Middle frontal gyrus (tissue), 1 donor: ENCODE data around the gene MEIS1.

Experiments used
- DNase-seq: peaks from one replicate; pipeline ENCODE4 v3.0.0-alpha.2; 2015; ENCODE audit warnings: low spot score; ENCODE audit errors: extremely low spot score

MEIS1 gene

DNA sequence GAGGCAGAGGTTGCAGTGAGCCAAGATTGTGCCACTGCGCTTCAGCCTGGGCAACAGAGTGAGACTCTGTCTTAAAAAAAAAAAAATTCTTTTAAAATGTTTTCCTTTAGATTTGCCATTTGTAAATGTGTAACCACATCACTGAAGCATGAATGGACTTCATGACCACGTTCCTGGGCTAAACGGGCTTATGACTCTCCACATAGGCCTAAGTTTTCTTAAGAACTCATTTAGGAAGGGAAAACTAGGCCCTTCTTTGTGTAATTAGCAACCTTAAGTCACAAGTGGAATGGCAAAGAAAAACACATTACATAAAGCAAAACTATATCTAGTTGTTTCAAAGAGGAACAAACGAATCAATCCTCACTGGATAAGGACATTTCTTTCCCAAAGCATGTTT, 99.5 kb downstream of the MEIS1 start:
- no peak for DNase-seq

- DNase-seq, result no peak
These were observed 100.8 kb downstream of the MEIS1 start for GRCh38 chr2:66535574-66536289.

DNA sequence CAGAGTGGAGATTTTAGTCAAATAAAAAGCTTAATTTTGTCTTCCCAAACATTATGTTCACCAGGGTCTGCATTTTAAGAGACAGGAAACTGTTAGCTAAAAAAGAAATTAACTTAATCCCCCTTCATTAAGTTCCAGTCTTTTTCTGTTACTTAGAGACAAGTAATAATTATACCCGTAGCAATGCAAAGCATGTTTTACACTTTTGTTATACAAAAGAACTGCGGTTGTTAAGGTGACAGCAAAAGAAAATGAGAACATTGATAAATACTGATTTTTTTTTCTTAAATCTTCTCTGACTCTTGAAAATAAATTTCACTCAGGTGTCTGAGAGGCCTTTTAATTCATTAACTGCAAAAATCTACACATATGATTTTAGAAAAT, 101.4 kb downstream of the MEIS1 start:
- DNase-seq, result no peak

DNA sequence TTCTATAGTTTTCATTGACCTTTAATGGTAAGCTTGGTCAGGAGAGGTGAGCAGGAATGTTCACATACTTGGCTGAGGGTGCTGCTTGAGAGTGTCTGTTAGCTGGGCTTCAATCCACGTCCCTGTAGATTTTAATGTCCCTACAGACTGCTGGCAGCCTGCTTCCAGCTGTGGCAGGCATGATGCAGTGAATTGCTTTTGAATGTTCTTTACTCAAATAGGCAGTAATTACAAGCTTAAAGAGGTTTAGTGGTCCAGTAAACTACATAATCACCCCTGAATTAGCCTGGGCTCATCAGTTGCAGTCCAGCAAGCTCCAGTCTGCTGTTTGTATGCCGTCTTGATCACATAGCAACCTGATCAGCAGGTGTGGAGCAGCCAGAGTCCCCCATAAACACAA, 102.1 kb downstream of the MEIS1 start:
- DNase-seq, result no peak

DNA sequence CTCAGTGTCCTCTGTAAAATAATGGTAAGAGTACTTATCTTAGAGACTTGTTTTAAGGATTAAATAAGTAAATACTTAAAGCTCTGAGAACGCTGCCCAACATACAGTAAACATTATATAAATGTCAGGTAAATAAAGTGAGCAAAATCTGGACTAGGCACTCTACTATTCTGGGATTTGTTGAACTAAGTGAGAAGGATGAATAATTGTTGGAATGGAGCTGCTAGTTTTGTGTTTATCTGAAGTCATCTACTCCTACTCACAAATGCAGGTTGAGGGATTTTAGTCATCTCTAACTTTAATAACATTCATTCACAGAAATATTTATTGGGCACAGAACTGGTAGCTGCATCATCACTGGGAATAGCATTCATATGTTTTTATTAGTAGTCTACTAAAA, 103.4 kb downstream of the MEIS1 start:
- DNase-seq, result no peak

DNA sequence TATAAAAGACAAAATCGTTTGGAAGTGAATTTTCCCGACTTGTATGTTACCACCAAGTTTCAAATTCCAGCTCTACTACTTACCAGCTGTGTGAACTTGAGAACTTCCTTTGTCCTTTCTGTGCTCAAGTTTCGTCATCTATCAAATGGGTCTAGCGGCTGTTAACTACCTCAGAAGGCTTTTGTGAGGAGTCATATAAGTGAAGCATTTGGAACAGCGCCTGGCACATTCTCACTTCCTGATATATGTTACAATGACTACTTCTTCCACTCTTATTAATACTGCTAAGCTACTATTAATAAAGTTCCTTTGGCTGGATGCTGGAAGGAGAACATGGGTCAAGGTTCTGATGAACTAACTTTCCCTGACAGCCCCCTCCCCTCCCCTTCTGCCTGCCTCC, 104.5 kb downstream of the MEIS1 start:
- no peak for DNase-seq

- DNase-seq, result peak; percentile 30
These were observed 106.7 kb downstream of the MEIS1 start for GRCh38 chr2:66541646-66542045.

DNA sequence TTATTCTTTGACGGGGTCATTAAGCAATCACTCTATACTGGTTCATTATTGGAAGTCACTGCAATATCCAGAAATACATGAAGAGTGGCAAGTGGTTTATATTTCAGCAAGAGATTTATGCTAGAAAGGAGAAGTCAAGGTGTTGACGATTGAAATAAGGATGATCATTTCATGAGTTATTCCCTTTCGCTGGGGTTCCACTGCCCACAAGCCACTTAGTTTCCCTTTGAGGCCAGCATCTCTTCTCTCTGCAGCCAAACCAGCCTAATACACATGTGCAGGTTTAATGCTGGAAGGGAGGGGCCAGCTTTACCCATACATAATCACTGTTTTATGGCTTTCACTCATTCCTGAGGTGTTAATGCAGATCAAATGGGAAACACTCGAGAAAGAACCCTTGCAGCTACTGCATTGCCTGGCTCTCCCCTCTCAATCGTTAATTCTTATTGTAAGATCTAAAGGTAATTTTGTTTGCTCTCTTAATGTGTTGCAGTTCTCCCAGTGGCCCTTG, 108.4 kb downstream of the MEIS1 start:
- no peak for DNase-seq

DNA sequence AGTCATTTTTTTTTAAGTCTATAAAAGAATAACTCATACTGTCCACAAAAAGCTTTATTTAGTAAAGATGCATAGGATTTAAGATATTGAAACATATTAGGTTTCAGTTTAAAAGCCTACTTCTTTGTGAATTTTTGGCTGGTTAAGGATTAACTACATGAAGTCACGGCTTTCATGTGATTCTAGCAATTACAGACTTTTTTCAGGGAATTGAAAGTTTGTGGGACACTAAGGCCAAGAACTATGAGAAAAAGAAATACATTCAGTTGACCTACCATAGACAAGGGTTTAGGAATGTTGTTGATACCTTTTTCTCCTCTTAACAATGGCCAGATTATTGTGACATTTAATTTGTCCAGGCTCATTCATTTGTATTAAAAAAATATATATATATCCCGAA, 109.3 kb downstream of the MEIS1 start:
- no peak for DNase-seq

GRCh38 chr2:66545258-66545657, 110.3 kb downstream of the MEIS1 start:
- DNase-seq, result no peak

DNA sequence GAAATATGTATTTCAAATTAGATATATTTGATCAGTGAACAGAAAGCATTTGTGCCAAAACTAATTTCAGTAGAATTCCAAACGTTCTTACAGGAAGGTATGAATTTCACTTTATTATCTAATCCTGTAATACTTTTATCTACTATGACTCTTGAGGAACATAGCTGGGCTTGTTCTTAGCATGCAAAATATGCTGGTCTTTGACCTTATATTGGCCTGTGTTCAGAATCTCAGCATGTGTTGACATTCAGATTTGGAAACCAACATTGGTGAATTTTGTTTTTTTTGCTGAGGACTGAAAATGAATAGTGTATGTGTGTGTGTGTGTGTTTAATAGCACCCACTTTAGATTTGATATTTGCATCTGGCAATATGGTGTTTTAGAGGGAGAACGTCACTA, 112.2 kb downstream of the MEIS1 start:
- no peak for DNase-seq

GRCh38 chr2:66547887-66548286, 113.0 kb downstream of the MEIS1 start:
- no peak for DNase-seq

GRCh38 chr2:66548422-66548821, 113.5 kb downstream of the MEIS1 start:
- DNase-seq, result no peak

GRCh38 chr2:66550826-66551225, 115.9 kb downstream of the MEIS1 start:
- DNase-seq, result no peak

DNA sequence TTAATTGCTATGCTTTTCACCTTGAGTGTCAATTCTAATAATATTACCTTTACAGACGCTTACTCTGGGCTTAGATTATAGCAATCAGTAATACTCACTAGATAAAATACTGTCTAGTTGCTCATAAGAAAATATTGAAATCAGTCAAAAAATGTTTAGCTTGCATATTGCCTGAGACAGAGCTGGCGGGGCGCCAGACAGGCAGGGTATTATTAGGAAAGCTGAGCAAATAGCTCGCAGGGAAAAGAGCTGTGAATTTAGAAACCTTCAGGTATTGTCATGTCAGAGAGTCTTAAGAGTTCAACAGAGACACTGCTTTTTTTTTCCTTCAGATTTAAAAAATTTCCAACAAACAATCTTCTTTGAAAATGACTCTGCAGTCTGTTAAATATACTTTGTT, 118.4 kb downstream of the MEIS1 start:
- DNase-seq, result no peak

GRCh38 chr2:66555091-66555490, 120.2 kb downstream of the MEIS1 start:
- DNase-seq, result no peak

DNA sequence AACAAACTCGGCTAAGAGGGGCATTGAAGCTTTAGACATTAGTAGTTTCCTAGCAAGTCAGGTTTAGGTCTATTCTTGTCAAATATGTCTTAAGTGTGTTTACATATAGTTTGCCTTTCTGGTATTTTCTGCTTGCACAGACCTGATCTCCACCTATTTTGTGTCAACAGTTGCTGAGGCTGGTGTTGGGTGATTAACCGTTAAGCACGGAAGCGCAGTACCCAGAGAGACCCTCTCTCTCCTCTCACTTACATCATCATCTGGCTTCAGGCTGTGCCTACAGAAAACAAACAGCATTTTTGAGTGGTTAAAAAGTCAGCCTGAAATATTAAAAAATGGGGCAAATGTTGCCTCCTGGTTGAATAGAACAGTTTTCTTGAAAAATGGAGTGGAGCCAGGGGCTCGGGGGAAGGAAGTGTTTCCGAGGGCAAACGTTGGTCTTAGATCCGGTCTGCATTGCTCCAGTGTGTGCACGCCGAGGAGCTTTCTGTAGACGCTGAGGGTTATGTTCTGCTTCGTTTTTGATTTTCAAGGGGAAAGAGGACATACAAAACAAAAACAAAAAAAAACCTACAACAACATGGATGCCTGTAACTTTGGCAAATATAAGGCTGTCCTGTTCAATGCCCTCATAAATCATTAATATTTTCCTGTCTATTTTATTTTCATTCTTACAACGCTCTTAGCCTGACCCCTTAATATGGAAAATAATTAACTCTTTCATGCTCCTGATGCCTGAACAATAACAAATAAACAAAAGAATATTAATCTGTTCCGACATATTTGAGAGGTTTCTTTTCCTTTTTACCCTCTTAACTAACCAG, 120.8 kb downstream of the MEIS1 start:
- no peak for DNase-seq

DNA sequence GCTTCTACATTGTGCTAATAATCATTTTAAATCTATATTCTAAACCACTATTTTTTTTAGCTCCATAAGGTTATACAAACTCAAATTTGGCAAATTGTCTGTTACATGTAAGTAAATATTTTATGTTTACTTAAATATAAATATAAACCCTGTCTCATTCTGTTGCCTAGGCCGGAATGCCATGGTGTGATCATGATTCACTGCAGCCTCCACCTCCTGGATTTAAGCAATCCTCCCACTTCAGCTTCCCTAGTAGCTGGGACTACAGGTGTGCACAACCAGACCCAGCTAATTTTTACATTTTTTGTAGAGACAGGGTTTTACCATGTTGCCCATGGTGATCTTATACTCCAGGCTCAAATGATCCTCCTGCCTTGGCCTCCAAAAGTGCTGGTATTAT, 124.7 kb downstream of the MEIS1 start:
- DNase-seq, result no peak

DNA sequence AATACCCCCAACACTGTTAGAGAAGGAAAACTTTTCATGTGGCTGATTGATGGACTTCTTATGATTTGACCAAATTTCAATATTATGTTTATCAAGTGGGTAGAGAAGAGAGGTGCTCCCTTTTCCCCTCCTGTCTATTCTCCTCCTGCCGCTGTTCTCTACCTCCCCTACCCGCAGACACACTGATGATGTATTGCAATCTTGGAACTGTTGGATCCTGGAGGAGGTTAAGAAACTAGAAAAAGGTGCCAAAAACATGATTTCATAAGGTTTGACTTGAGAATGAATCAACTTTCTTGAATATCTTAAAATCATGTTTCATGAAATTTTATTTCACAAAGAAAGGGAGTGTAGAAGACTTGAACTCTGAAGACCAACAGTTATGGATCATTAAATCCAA, 125.8 kb downstream of the MEIS1 start:
- no peak for DNase-seq

DNA sequence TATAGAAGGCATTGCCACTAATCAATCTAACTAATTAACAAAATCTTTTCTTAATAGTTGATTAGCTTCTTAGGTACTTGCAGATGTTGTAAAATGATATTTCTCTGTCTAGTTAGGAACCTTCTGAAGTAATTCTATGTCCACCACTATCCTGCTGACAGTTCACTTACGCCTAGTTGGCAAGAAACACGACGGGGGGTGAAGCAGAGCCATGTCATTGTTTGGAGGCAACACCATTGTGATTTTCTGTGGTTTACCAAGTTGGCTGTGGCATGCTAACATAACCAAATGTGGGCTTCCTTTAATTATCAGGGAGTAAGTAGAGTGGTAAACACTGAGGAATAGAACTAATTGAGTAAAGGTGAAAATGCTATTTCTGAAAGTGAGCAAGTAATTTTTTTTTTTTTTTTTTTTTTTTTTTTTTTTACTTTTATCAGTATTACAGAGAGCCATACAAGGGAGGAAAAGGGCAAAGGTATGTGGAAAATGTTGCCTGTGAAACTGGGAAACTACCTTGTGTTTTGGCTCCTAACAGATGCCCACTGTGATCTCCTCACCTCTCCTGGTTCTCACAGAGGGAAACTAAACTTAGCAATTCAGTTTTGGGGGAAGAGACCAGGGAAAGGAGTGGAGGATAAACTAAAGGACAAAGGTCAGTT, 126.8 kb downstream of the MEIS1 start:
- no peak for DNase-seq

- no peak for DNase-seq
These were observed 127.4 kb downstream of the MEIS1 start for GRCh38 chr2:66562304-66562685.

DNA sequence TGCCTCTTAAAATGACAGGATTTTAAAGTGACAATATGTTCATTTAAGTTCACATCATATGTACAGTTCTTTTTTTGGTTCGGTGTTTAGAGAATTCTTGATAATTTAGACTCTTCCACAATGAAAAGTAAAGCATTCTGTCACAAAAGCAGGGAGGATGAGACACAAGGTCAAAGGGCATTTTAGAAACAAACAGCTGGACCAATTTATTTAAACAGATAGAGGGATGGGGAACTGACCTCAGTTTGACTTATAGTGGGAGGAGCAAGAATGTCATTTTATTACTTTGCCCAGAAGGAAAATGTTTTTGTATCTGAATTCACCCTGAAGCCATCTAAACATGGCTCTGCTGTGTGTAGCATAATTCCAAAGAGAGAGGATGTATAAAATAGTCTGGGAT, 128.5 kb downstream of the MEIS1 start:
- DNase-seq, result no peak
